Erythroblast (primary cell): ENCODE data around the gene IDNK.
"Not testable (repeated sequence)": the region's sequence is repeated elsewhere in the genome, so short reads cannot be mapped to it uniquely, and the experiment has no call there.

Source experiments
- GATA1 ChIP-seq: IDR thresholded peaks from 2 replicates; pipeline ENCODE4 v1.6.1; 2011; ENCODE audit warnings: low read depth, mild to moderate bottlenecking, control low read depth, low read length, moderate library complexity
- POLR2A ChIP-seq: IDR thresholded peaks from 2 replicates; pipeline ENCODE4 v1.6.1; 2011; ENCODE audit warnings: mild to moderate bottlenecking, low read length

GRCh38 chr9:83613298-83613697 lies 9.6 kb upstream of the IDNK start:
- TF ChIP-seq POLR2A, GATA1: not testable (repeated sequence)
